ENCODE results near the gene TFCP2L1.

DNA sequence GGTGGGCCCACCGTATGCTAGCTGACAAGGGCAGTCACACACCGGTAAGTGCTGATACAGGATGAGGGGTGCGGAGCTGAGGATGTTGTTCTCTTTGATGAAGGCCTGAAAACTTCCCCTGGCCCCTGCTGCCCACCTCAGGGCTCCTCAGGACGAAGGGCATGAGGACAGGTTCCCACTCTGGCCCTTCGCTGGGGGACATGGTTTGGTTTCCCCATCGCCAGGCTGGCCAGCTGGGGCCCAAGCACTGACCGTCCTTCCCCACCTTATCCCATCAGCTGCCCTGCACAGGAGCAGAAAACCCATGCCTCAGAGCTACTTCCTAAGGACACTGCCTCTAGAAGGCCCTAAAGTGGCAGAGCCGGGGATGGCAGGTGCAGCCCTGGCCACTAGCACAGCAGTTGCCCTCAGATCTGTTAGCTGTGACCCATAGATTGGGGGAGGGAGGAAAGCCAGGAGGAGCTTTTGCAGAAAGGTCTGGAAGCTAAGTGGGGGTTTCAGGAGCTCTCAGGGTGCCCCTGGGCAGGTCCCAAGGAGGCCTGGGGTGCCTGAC lies 66.5 kb downstream of the TFCP2L1 start:
- TF ChIP-seq POLR2A (IDR thresholded peaks at IDR 0.05), result no peak
- TF ChIP-seq, protein P1, sequence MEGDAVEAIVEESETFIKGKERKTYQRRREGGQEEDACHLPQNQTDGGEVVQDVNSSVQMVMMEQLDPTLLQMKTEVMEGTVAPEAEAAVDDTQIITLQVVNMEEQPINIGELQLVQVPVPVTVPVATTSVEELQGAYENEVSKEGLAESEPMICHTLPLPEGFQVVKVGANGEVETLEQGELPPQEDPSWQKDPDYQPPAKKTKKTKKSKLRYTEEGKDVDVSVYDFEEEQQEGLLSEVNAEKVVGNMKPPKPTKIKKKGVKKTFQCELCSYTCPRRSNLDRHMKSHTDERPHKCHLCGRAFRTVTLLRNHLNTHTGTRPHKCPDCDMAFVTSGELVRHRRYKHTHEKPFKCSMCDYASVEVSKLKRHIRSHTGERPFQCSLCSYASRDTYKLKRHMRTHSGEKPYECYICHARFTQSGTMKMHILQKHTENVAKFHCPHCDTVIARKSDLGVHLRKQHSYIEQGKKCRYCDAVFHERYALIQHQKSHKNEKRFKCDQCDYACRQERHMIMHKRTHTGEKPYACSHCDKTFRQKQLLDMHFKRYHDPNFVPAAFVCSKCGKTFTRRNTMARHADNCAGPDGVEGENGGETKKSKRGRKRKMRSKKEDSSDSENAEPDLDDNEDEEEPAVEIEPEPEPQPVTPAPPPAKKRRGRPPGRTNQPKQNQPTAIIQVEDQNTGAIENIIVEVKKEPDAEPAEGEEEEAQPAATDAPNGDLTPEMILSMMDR (IDR thresholded peaks at IDR 0.05), result no peak
